ENCODE results near the gene PXMP2. TPM values are rescaled to one million over a fixed set of nuclear protein-coding genes. Genes with fewer than 3 reads are reported as not detected.
A peak's percentile ranks its signal among the peaks of the same experiment; 100 is the strongest.

Gene PXMP2
- total RNA-seq, 6 experiments from 2014 or later, result 91.5 to 216 (median 162) TPM

- WGBS (ENCODE audit: insufficient coverage, low coverage, low lambda C conversion rate, missing lambda C conversion rate), result 82% methylated on average over 6 of the region's 17 CpGs
- Histone ChIP-seq H3K27ac (no peak overlapping the region), H3K9me3 (no peaks in the 10 kb centered on the region), H3K36me3 (peaks cover 0 to 40% (median 8%) of the 10 kb centered on the region in 4 donors), H3K27me3 (no peaks in the 10 kb centered on the region), H3K4me1 (peaks cover 0 to 20% (median 10%) of the 10 kb centered on the region in 4 donors), H3K4me3 (no peak overlapping the region)
- intact Hi-C loops (cut with DNase I), result no loop called here
- DNase-seq (no peak), ATAC-seq (no peak)
- TF ChIP-seq POLR2A (IDR thresholded peaks at IDR 0.05) (no peak), CTCF (IDR thresholded peaks at IDR 0.05) (no peak)
Observed at GRCh38 chr12:132669166-132669879, 18.1 kb upstream of the PXMP2 start.

DNA sequence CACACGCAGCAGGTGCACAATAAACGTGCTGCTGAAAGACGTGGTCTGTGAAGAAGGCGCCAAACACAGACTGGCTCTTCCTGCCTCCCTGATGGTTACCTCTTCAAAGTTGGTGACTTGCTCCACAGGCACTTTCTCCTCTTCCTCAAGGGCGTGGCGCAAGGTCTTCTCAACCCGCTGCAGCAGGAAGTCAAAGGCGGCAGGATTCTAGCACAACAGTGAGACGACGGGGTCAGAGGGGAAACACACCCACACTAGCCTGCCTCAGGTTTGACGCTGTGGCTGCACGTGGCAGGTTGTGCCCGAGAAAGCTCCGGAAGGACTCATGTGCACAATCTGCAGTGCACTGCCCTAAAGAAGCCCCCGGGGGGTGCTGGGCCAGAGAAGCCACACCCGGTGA is 15.3 kb upstream of the PXMP2 start:
- Histone ChIP-seq H3K9me3 (no peaks in the 10 kb centered on the region), H3K4me1 (peaks cover 0 to 20% (median 10%) of the 10 kb centered on the region in 4 donors), H3K4me3 (no peak overlapping the region), H3K36me3 (peaks cover 0 to 36% (median 13%) of the 10 kb centered on the region in 4 donors), H3K27me3 (no peaks in the 10 kb centered on the region), H3K27ac (peak overlapping the region in 2 of 3 donors; percentile 48 to 82)
- no peak for DNase-seq
- intact Hi-C loops (cut with DNase I), result no loop called here
- 61% methylated on average over 5 of the region's 16 CpGs for WGBS (ENCODE audit: insufficient coverage, low coverage, low lambda C conversion rate, missing lambda C conversion rate)
- no peak for TF ChIP-seq POLR2A (IDR thresholded peaks at IDR 0.05)
- no peak for ATAC-seq

- Histone ChIP-seq H3K9me3 (no peaks in the 10 kb centered on the region), H3K27ac (peak overlapping the region in 2 of 3 donors; percentile 58 to 82), H3K4me1 (peaks cover 0 to 20% (median 10%) of the 10 kb centered on the region in 4 donors), H3K27me3 (no peaks in the 10 kb centered on the region), H3K36me3 (peaks cover 0 to 34% (median 13%) of the 10 kb centered on the region in 4 donors), H3K4me3 (no peak overlapping the region)
- TF ChIP-seq CTCF (IDR thresholded peaks at IDR 0.05) (no peak), POLR2A (IDR thresholded peaks at IDR 0.05) (no peak)
- 12% methylated on average over 3 of the region's 12 CpGs for WGBS (ENCODE audit: insufficient coverage, low coverage, low lambda C conversion rate, missing lambda C conversion rate)
- intact Hi-C loops (cut with DNase I), result no loop called here
- DNase-seq, result peak; percentile 50 to 89 (median 87)
- peak; percentile 83 to 91 (median 88) for ATAC-seq
Observed at GRCh38 chr12:132672678-132673077, 14.7 kb upstream of the PXMP2 start.

- TF ChIP-seq CTCF (IDR thresholded peaks at IDR 0.05), result no peak
- TF ChIP-seq POLR2A (IDR thresholded peaks at IDR 0.05), result no peak
- WGBS (ENCODE audit: insufficient coverage, low coverage, low lambda C conversion rate, missing lambda C conversion rate), result 89% methylated on average over 7 of the region's 27 CpGs
- peaks cover 0 to 27% (median 12%) of the 10 kb centered on the region in 4 donors for H3K36me3 ChIP-seq
Observed at GRCh38 chr12:132673288-132674179, 13.9 kb upstream of the PXMP2 start.

More at GRCh38 chr12:132673288-132674179, 13.9 kb upstream of the PXMP2 start:
- Histone ChIP-seq H3K9me3 (no peaks in the 10 kb centered on the region), H3K4me3 (no peak overlapping the region), H3K27me3 (no peaks in the 10 kb centered on the region), H3K27ac (peak overlapping the region in 2 of 3 donors; percentile 58 to 82), H3K4me1 (peaks cover 0 to 20% (median 10%) of the 10 kb centered on the region in 4 donors)
- peak in 1 of 3 donors; percentile 21 for DNase-seq
- peak in 1 of 4 donors; percentile 2 for ATAC-seq
- intact Hi-C loops (cut with DNase I), result no loop called here

Data from right lobe of liver (tissue), 6 donors.